BLaER1 treated with 17β-estradiol and CSF1 and Interleukin-3, amounts not matched to agents 10 nM and 100 nM (cell line): ENCODE measurements around the gene ZNF451.

Experiments used
- H3K27ac ChIP-seq, 11 experiments: shearing (Covaris generic); formaldehyde crosslinking; 2 replicates each; pipeline ENCODE4 v1.8.1; 2022
- H3K27me3 ChIP-seq, 11 experiments: shearing (Covaris generic); formaldehyde crosslinking; 2 replicates each; pipeline ENCODE4 v1.8.1; 2022
- H3K36me3 ChIP-seq, 11 experiments: shearing (Covaris generic); formaldehyde crosslinking; 2 replicates each; pipeline ENCODE4 v1.8.1; 2022
- H3K4me1 ChIP-seq, 10 experiments: shearing (Covaris generic); formaldehyde crosslinking; 2 replicates each; pipeline ENCODE4 v1.8.1; 2022
- H3K4me2 ChIP-seq, 11 experiments: shearing (Covaris generic); formaldehyde crosslinking; 2 replicates each; pipeline ENCODE4 v1.8.1; 2022
- H3K4me3 ChIP-seq, 10 experiments: shearing (Covaris generic); formaldehyde crosslinking; 2 replicates each; pipeline ENCODE4 v1.8.1; 2022
- H3K9ac ChIP-seq, 11 experiments: shearing (Covaris generic); formaldehyde crosslinking; 2 replicates each; pipeline ENCODE4 v1.8.1; 2022
- H3K9me3 ChIP-seq, 11 experiments: shearing (Covaris generic); formaldehyde crosslinking; replicated peaks in 1 of 11; 2 replicates each; pipeline ENCODE4 v1.8.1; 2022
- H4K20me1 ChIP-seq, 11 experiments: shearing (Covaris generic); formaldehyde crosslinking; 2 replicates each; pipeline ENCODE4 v1.8.1; 2022
- Cebpa-rat ChIP-seq, 11 experiments: shearing (Covaris generic); IDR thresholded peaks; 2 replicates each; pipeline ENCODE4 v1.8.1; 2022

Gene ZNF451

DNA sequence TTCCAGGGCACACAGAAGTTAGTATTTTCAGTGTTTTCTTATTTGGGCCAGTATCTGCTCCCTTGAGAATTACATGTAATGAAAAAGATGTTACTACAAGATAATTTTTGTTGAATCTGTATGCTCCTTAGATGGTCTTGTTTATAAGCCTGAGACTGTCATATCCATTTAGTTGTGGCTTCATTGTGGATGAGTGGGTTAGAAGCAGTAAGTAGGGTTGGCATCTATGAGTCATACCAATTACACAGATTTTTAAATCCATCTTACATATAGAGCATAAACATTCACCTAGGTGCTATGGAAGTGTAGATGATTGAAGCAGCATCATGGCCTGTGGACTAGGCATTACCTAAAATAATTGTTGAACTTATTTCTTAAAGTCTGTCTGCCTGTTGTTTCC, 68.7 kb downstream of the ZNF451 start:
- no peak overlapping the region for H3K27ac ChIP-seq

DNA sequence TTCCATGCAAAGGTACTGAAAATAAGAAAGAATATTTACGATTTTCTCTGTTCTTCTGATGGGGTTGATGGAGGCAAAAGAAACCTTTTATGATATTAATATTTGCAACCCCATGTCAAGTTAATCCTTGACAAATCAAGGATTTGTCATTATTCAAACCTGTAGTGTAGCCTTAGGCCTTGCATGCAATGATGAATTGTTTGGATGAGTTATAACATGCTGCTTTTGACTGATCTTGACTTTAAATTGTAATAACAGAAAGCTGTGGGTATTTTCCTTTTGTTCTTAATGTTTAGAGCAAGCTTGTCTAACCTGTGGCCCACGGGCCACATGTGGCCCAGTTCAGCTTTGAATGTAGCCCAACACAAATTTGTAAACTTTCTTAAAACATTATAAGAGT, 69.1 kb downstream of the ZNF451 start:
- Histone ChIP-seq H3K36me3 (peaks cover 32 to 90% (median 51%) of the 10 kb centered on the region in 11 experiments), H3K4me1 (no peaks in the 10 kb centered on the region), H3K4me3 (no peak overlapping the region), H3K4me2 (no peak overlapping the region), H3K9ac (no peak overlapping the region), H4K20me1 (no peaks in the 10 kb centered on the region), H3K27me3 (no peaks in the 10 kb centered on the region), H3K9me3 (peaks cover 0 to under 1% (median 0%) of the 10 kb centered on the region in 11 experiments; a peak in 2 of 22 replicates), H3K27ac (no peak overlapping the region)
- no peak for TF ChIP-seq Cebpa-rat (IDR thresholded peaks at IDR 0.05)

More for the DNA sequence above, 68.7 kb downstream of the ZNF451 start:
- no peak for TF ChIP-seq Cebpa-rat (IDR thresholded peaks at IDR 0.05)
- H3K4me1 ChIP-seq: no peaks in the 10 kb centered on the region
- H3K36me3 ChIP-seq: peaks cover 33 to 90% (median 55%) of the 10 kb centered on the region in 11 experiments
- H3K4me2 ChIP-seq: no peak overlapping the region
- no peak overlapping the region for H3K9ac ChIP-seq
- H4K20me1 ChIP-seq: no peaks in the 10 kb centered on the region
- H3K27me3 ChIP-seq: no peaks in the 10 kb centered on the region
- H3K9me3 ChIP-seq: no peaks in the 10 kb centered on the region; a peak in 2 of 22 replicates
- H3K4me3 ChIP-seq: no peak overlapping the region

DNA sequence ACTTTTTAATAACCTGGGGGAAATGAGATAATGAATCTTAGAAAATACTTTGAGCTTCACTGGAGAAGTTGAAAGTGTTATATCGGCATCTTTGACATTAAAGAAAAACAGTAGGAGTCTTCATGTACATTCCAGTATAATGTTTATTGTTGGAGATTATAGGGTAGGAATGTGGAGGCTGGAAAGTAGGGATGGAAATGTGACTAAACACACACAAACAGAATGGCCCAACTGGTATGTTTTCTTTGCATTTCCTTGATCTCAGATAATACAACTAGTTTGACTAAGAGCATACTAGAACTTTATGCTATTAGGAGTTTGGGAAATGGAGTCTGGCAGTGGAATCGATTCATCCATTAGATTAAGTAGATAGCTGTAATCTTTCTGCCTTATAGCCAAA, 72.0 kb downstream of the ZNF451 start:
- H3K9ac ChIP-seq: no peak overlapping the region
- peaks cover 25 to 91% (median 47%) of the 10 kb centered on the region in 11 experiments; a peak in 21 of 22 replicates for H3K36me3 ChIP-seq
- no peaks in the 10 kb centered on the region for H3K4me1 ChIP-seq
- H3K27ac ChIP-seq: no peak overlapping the region
- no peaks in the 10 kb centered on the region for H3K27me3 ChIP-seq
- H3K4me3 ChIP-seq: no peak overlapping the region
- TF ChIP-seq Cebpa-rat (IDR thresholded peaks at IDR 0.05): no peak
- no peaks in the 10 kb centered on the region for H4K20me1 ChIP-seq
- H3K4me2 ChIP-seq: no peak overlapping the region
- peaks cover 0 to 12% (median 9%) of the 10 kb centered on the region in 11 experiments; a peak in 13 of 22 replicates for H3K9me3 ChIP-seq

DNA sequence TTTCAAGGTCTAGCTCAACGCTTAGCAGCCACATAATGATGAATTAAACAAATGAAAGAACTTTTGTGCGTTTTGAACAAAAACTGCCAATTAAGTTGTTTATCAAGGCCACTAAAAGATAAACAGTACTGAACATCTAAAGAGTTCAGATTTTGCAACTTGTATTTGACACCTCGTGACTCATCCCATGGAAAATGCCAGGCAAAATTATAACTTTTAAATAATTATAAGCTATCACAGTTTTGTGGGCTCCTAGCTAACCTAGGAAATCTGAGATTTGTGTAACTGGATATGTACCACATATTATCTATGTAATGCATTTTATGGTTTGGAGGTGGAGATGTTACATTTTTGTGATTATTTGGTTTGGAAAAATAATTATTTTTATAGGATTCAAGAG, 72.5 kb downstream of the ZNF451 start:
- peaks cover 0 to 3% (median 0%) of the 10 kb centered on the region in 11 experiments; a peak in 1 of 22 replicates for H4K20me1 ChIP-seq
- TF ChIP-seq Cebpa-rat (IDR thresholded peaks at IDR 0.05): no peak
- no peaks in the 10 kb centered on the region for H3K4me1 ChIP-seq
- H3K36me3 ChIP-seq: peaks cover 25 to 91% (median 52%) of the 10 kb centered on the region in 11 experiments
- no peak overlapping the region for H3K9ac ChIP-seq
- H3K27me3 ChIP-seq: no peaks in the 10 kb centered on the region
- H3K4me3 ChIP-seq: no peak overlapping the region
- peaks cover 0 to 12% (median 9%) of the 10 kb centered on the region in 11 experiments; a peak in 13 of 22 replicates for H3K9me3 ChIP-seq
- H3K27ac ChIP-seq: no peak overlapping the region
- no peak overlapping the region for H3K4me2 ChIP-seq

DNA sequence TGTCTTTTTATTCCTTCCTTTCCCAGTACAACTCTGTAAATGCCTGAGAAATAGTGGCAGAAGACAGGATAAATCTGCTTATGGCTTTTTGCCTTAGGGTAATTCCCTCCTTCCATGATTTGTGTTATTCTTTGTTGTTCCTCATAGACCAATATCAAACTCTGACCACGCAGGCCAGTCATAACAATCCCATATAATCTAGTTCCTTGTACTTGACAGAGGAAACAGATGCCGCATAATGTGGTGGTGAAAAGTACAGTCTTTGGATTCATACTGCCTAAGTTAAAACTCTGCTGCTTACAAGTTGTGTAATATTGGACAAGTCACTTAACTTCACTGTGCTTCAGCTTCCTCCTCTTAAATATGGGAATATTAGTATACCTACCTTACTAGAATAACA, 74.0 kb downstream of the ZNF451 start:
- Histone ChIP-seq H3K9me3 (peaks cover 0 to 12% (median 9%) of the 10 kb centered on the region in 11 experiments; a peak in 13 of 22 replicates), H3K4me1 (no peaks in the 10 kb centered on the region), H3K4me2 (no peak overlapping the region), H3K4me3 (no peak overlapping the region), H3K27me3 (no peaks in the 10 kb centered on the region), H3K36me3 (peaks cover 25 to 87% (median 52%) of the 10 kb centered on the region in 11 experiments), H4K20me1 (peaks cover 0 to 3% (median 0%) of the 10 kb centered on the region in 11 experiments; a peak in 1 of 22 replicates), H3K9ac (no peak overlapping the region), H3K27ac (no peak overlapping the region)
- TF ChIP-seq Cebpa-rat (IDR thresholded peaks at IDR 0.05): no peak

DNA sequence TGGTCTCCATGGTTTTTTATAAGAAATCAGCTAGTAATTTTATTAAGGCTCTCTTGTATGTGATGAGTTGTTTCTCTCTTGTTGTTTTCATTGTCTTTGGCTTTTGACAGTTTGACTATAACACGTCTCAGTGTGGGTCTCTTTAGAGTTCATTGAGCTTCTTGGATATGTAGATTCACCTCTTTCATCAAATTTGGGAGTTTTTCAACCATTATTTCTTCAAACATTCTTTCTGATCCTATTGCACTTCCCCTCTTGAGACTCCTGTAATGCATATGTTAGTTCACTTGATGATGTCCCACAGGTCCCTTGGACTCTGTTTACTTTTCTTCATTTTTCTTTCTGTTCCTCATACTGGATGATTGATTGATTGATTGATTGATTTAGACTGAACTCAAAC, 75.1 kb downstream of the ZNF451 start:
- TF ChIP-seq Cebpa-rat (IDR thresholded peaks at IDR 0.05): no peak
- Histone ChIP-seq H3K9ac (no peak overlapping the region), H3K9me3 (peaks cover 0 to 12% (median 9%) of the 10 kb centered on the region in 11 experiments; a peak in 13 of 22 replicates), H3K27me3 (no peaks in the 10 kb centered on the region), H3K4me2 (no peak overlapping the region), H3K4me3 (no peak overlapping the region), H3K4me1 (no peaks in the 10 kb centered on the region), H3K36me3 (peaks cover 25 to 82% (median 52%) of the 10 kb centered on the region in 11 experiments), H3K27ac (no peak overlapping the region), H4K20me1 (peaks cover 0 to 3% (median 0%) of the 10 kb centered on the region in 11 experiments; a peak in 1 of 22 replicates)

DNA sequence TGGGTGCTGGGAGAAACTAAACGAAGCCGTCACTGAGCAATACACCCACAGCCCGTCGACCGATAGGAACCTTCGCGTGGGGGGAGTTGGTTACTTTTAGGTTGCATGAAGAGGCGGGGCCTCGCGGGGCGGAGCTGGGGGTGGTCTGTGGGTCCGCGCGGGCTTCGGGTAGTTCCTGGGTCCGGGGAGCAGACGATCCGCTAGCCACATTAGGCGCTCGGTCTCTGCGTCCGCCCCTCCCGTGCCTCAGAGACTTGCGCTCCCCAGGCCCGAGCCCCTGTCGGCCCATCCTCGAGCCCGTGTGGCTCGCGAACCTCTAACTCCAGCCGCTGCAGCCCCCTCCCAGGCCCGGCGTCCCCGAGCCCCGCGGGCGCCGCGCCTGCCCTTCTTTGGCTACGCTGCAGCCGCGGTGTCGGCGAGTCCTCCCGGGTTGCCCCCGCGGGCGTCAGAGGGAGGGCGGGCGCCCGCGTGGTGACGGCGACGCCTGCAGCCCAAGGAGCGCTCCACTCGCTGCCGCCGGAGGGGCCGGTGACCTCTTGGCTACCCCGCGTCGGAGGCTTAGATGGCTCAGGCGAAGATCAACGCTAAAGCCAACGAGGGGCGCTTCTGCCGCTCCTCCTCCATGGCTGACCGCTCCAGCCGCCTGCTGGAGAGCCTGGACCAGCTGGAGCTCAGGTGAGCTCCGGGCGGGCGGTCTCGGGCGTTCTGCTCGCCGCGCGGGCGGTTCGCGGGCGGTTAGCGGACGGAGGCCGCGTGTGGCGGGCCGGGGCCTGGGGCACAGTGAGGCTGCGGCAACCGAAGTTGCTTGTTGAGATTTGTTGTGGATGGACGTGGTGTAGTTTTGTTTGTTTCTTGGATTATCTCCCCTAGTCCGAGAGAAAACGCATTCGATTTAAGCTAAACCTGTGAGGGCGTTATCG, 82.4 kb downstream of the ZNF451 start, which contains the start of gene BAG2:
TSS of gene BAG2 (plus strand) at position 191 of the 920 bp plus-strand sequence. CDS start at position 563, 372 bp downstream.
- Histone ChIP-seq H3K9me3 (no peaks in the 10 kb centered on the region), H3K9ac (peak within 1 kb of the TSS; percentile 80 to 91 (median 88)), H3K27me3 (no peaks in the 10 kb centered on the region), H4K20me1 (peaks cover 0 to 31% (median 8%) of the 10 kb centered on the region in 11 experiments; a peak in 12 of 22 replicates), H3K27ac (peak within 1 kb of the TSS; percentile 47 to 94 (median 87); a peak in 21 of 22 replicates), H3K4me2 (peak within 1 kb of the TSS; percentile 74 to 95 (median 84)), H3K36me3 (peaks cover 0 to 30% (median 8%) of the 10 kb centered on the region in 11 experiments; a peak in 11 of 22 replicates), H3K4me1 (peaks cover 12 to 28% (median 21%) of the 10 kb centered on the region in 10 experiments), H3K4me3 (peak within 1 kb of the TSS; percentile 67 to 84 (median 80))
- TF ChIP-seq Cebpa-rat (IDR thresholded peaks at IDR 0.05): no peak

DNA sequence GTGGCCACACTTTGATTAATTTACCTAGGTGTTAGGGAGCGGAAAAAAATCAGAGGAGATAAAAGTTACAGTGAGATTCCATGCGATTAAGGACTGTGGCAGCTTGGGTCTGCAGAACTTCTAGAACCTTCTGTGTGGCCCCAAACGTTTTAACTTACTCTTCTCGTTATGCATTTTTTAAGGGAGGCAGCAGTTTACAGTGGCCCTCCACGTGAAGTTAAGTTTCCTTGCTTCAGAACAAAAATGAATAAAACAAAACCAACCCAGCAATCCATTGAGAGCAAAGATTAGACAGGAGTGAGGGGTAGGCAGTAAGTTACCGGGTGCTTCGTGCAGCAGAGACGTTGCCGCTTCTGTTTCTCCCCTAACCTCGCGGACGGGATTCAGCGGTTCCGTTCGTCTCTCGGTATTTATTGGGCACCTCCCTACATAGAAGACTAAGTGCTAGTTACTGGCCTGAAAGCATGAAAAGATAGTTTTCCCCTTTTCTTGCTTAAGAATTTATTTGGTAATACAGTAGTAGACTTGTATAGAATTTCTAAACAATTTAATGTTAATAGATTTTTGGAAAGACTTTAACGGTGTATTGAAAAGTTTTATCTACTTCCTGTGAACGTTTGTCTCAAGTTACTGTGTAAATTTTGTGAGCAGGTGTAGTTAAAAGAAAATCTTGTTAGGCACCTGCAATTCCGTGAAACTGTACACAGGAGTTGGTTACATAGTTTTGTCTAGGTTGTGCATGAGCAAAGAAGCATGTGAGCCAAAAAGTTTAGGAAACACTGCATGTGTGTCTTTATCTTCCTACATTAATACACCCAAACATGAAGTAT, 83.3 kb downstream of the ZNF451 start:
- TF ChIP-seq Cebpa-rat (IDR thresholded peaks at IDR 0.05): no peak
- Histone ChIP-seq H3K9ac (peak overlapping the region; percentile 80 to 91 (median 88)), H3K36me3 (peaks cover 0 to 37% (median 6%) of the 10 kb centered on the region in 11 experiments; a peak in 7 of 22 replicates), H3K27me3 (no peaks in the 10 kb centered on the region), H3K9me3 (no peaks in the 10 kb centered on the region), H3K4me2 (peak overlapping the region; percentile 74 to 95 (median 84)), H3K4me1 (peaks cover 12 to 28% (median 21%) of the 10 kb centered on the region in 10 experiments), H3K4me3 (peak overlapping the region; percentile 67 to 84 (median 80)), H3K27ac (peak overlapping the region; percentile 47 to 94 (median 87); a peak in 21 of 22 replicates), H4K20me1 (peaks cover 0 to 38% (median 9%) of the 10 kb centered on the region in 11 experiments; a peak in 12 of 22 replicates)
